Activated B cell treated with CpG ODN at 0.5 μM for 24 hours (primary cell): ENCODE measurements around the gene GPR62. TPM values are rescaled to one million over a fixed set of nuclear protein-coding genes. Genes with fewer than 3 reads are reported as not detected.
A peak's percentile ranks its signal among the peaks of the same experiment; 100 is the strongest.

ENCODE experiments used
- ATAC-seq: fragments of 200-7000 bp; cut with Tn5 transposase; one replicate; pipeline ENCODE4 v1.10.0; 2021; ENCODE audit warnings: low read depth, mild to moderate bottlenecking, moderate library complexity
- CTCF ChIA-PET: fragments of 350-600 bp; sonication (Branson Sonifier 250); formaldehyde crosslinking; loops from one replicate; lab custom pipeline; 2021; ENCODE audit warnings: antibody characterized with exemption; lab: Charles Lee
- POLR2A ChIA-PET: fragments of 350-600 bp; sonication (Branson Sonifier 250); formaldehyde crosslinking; loops from one replicate; lab custom pipeline; 2021; ENCODE audit warnings: antibody characterized with exemption; lab: Charles Lee
- DNase-seq: peaks from one replicate; pipeline ENCODE4 v3.0.0; 2022
- H3K27ac Mint-ChIP-seq: one replicate; pipeline ENCODE4 v1.8.0; 2020; ENCODE audit warnings: mixed read lengths
- H3K27me3 Mint-ChIP-seq: one replicate; pipeline ENCODE4 v1.8.0; 2021; ENCODE audit warnings: mixed read lengths
- H3K36me3 Mint-ChIP-seq: one replicate; pipeline ENCODE4 v1.8.0; 2021; ENCODE audit warnings: low read depth, mixed read lengths
- H3K4me1 Mint-ChIP-seq: one replicate; pipeline ENCODE4 v1.8.0; 2021; ENCODE audit warnings: mixed read lengths
- H3K4me3 Mint-ChIP-seq: one replicate; pipeline ENCODE4 v1.8.0; 2020; ENCODE audit warnings: mild to moderate bottlenecking, mixed read lengths
- H3K9me3 Mint-ChIP-seq: one replicate; pipeline ENCODE4 v1.8.0; 2020; ENCODE audit warnings: mixed read lengths
- intact Hi-C: fragments of 100-400 bp; cut with micrococcal nuclease; formaldehyde crosslinking; loops from one replicate; pipeline ENCODE4 v1.15.1; 2024
- total RNA-seq: library from RNA; stranded (reverse); gene quantifications from 2 replicates; pipeline ENCODE4 v1.2.3, GENCODE V29; 2022
- TF ChIP-seq, protein P1 (sequence below): fragments of 200-600 bp; IDR thresholded peaks from one replicate; pipeline ENCODE4 v1.8.0; 2022; ENCODE audit warnings: antibody characterized with exemption, mild to moderate bottlenecking

The GPR62 gene
- total RNA-seq, 1 donor from 2014 or later, result not detected

DNA sequence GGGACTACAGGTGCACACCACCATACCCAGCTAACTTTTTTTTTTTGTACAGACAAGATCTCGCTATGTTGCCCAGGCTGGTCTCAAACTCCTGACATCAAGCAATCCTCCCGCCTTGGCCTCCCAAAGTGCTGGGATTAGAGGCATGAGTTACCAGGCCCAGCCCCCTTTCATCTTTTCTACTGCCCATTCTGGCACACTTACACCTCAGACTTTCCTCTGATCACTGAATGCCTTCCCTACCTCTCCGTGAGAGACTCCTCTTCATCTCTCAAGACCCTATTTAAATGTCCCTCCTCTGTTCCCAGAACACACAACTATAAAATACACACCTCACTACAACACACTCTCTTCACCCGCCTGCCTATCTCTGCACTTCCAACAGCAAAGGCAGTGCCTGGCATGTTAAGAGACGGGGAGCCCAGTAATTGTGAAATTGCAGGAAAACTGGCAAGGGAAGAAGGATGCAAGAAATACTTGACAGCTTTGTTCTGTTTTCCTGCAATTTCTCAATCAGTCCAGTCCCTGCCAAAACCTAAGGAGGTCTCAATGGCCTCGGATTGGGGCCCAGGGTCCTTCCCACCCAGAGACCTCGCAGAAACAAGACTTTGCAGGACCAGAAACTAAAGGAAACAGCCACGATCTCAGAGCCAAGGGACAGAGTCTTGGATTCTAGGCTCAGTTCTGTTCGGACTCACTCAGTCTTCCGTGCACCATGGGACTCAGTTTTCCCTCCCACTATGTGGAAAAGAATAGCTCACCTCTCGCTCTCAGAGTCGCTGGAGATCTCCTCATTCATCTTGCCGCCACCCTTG is 14.3 kb upstream of the GPR62 start:
- intact Hi-C loops, result loop anchor here (5.0 kb wide), 1 partner anchor 766 kb away; the partner anchor contains the start of genes GLT8D1 and SPCS1
- H3K4me1 Mint-ChIP-seq, result peaks cover 38% of the 10 kb centered on the region
- DNase-seq (peak; percentile 7), ATAC-seq (no peak)
- H3K9me3 Mint-ChIP-seq, result no peaks in the 10 kb centered on the region
- TF ChIP-seq, protein P1, sequence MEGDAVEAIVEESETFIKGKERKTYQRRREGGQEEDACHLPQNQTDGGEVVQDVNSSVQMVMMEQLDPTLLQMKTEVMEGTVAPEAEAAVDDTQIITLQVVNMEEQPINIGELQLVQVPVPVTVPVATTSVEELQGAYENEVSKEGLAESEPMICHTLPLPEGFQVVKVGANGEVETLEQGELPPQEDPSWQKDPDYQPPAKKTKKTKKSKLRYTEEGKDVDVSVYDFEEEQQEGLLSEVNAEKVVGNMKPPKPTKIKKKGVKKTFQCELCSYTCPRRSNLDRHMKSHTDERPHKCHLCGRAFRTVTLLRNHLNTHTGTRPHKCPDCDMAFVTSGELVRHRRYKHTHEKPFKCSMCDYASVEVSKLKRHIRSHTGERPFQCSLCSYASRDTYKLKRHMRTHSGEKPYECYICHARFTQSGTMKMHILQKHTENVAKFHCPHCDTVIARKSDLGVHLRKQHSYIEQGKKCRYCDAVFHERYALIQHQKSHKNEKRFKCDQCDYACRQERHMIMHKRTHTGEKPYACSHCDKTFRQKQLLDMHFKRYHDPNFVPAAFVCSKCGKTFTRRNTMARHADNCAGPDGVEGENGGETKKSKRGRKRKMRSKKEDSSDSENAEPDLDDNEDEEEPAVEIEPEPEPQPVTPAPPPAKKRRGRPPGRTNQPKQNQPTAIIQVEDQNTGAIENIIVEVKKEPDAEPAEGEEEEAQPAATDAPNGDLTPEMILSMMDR, result no peak
- H3K27ac Mint-ChIP-seq, result peak overlapping the region; percentile 38
- peak overlapping the region; percentile 90 for H3K4me3 Mint-ChIP-seq
- H3K27me3 Mint-ChIP-seq, result no peaks in the 10 kb centered on the region
- H3K36me3 Mint-ChIP-seq, result peaks cover 38% of the 10 kb centered on the region
- ChIA-PET POLR2A (interaction anchor here (0.6 to 2.6 kb wide), 9 partner anchors 8 to 556 kb away, joined by 3 to 35 read pairs (median 4); partner anchors contain the start of genes ABHD14A, ABHD14B, MANF and PCBP4), CTCF (interaction anchor here (0.7 to 2.2 kb wide), 6 partner anchors 32 to 179 kb away, joined by 3 to 27 read pairs (median 4); partner anchors contain the start of genes ABHD14B, ACY1 and DUSP7)

DNA sequence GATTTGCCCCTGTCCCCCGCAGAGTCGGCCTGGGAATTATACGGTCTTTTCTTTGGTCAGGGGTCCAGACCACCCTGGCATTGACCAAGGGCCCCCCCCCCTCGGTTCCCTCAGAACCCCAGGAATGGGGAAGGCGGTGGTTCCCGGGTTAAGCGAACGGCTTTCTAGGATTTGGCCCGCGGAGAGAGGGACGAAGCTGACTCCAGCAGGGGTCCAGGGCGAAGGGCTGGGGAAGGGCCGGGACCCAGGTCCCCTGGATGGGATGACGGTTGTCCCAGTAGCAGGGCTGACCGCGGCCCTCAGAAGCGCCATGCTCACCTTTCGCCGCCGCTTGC is 13.8 kb upstream of the GPR62 start:
- Mint-ChIP-seq H3K27me3 (no peaks in the 10 kb centered on the region), H3K4me1 (peaks cover 38% of the 10 kb centered on the region), H3K9me3 (no peaks in the 10 kb centered on the region), H3K4me3 (peak overlapping the region; percentile 90), H3K36me3 (peaks cover 33% of the 10 kb centered on the region), H3K27ac (peak overlapping the region; percentile 35)
- ChIA-PET CTCF (interaction anchor here (0.7 to 2.2 kb wide), 6 partner anchors 31 to 179 kb away, joined by 3 to 27 read pairs (median 4); partner anchors contain the start of genes ABHD14B, ACY1 and DUSP7), POLR2A (interaction anchor here (0.6 to 2.6 kb wide), 8 partner anchors 8 to 556 kb away, joined by 3 to 35 read pairs (median 4); partner anchors contain the start of genes ABHD14A, ABHD14B, MANF and PCBP4)
- DNase-seq (no peak), ATAC-seq (no peak)
- TF ChIP-seq, protein P1, result no peak
- intact Hi-C loops, result loop anchor here (5.0 kb wide), 1 partner anchor 766 kb away; the partner anchor contains the start of genes GLT8D1 and SPCS1

DNA sequence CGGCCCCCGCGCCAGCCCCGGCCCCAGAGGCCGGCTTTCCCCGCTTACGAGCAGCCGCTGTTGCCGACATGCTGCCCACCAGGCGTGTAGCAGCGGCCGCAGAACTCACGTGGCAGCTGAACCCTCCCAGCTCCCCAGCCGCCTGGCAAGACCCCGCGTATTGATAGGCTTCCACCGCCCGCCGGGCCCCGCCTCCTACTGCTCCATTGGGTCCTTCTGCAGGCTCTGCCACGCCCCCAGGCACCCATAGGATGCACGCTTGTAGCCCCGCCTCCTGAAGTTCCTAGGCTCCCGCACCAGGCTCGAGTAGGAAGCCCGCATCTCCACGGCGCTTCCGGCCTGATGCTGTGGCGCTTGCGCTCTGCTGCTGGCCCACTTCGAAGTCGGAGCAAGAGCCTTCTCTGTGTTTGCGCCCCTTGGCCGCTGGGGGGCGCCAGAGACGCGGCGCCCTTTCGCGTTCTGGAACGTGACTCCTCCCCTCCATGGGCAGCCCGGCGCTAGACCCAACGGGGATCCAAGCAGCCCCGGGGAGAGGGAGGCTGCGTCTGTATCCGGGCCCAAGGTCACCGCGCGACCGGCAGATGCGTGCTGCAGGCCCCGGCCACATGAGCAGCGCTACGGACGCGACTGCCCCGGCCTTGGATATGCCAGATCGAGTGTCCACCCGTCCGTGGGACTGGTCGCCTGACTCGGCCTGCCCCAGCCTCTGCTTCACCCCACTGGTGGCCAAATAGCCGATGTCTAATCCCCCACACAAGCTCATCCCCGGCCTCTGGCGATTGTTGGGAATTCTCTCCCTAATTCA is 13.2 kb upstream of the GPR62 start, which contains the start of the genes PARP3 and RRP9:
Gene PARP3 (plus strand): TSS at position 566 of the 805 bp plus-strand sequence. CDS start 993 bp downstream, outside the sequence.
Gene RRP9 (minus strand): TSS at position 107 of the 805 bp plus-strand sequence. CDS start 37 bp downstream, at position 70.
- Mint-ChIP-seq H3K27ac (peak within 1 kb of the TSS; percentile 77), H3K4me3 (peak within 1 kb of the TSS; percentile 90), H3K9me3 (no peaks in the 10 kb centered on the region), H3K36me3 (peaks cover 28% of the 10 kb centered on the region), H3K4me1 (peaks cover 38% of the 10 kb centered on the region), H3K27me3 (no peaks in the 10 kb centered on the region)
- DNase-seq (peak; percentile 96), ATAC-seq (peak; percentile 94)
- TF ChIP-seq, protein P1, result peak; percentile 34
- intact Hi-C loops, result loop anchor here (1.0 to 5.0 kb wide), 12 partner anchors 14 to 765 kb away; partner anchors contain the start of genes ABHD14B, ACY1, GLT8D1 and MANF
- ChIA-PET CTCF (interaction anchor here (0.6 to 2.2 kb wide), 11 partner anchors 11 to 178 kb away, joined by 3 to 27 read pairs (median 3); partner anchors contain the start of genes ABHD14B, ACY1, DUSP7 and PCBP4), POLR2A (interaction anchor here (0.6 to 2.6 kb wide), 13 partner anchors 9 to 557 kb away, joined by 3 to 35 read pairs (median 4); partner anchors contain the start of genes ABHD14A, ABHD14B, ACY1 and DUSP7)

DNA sequence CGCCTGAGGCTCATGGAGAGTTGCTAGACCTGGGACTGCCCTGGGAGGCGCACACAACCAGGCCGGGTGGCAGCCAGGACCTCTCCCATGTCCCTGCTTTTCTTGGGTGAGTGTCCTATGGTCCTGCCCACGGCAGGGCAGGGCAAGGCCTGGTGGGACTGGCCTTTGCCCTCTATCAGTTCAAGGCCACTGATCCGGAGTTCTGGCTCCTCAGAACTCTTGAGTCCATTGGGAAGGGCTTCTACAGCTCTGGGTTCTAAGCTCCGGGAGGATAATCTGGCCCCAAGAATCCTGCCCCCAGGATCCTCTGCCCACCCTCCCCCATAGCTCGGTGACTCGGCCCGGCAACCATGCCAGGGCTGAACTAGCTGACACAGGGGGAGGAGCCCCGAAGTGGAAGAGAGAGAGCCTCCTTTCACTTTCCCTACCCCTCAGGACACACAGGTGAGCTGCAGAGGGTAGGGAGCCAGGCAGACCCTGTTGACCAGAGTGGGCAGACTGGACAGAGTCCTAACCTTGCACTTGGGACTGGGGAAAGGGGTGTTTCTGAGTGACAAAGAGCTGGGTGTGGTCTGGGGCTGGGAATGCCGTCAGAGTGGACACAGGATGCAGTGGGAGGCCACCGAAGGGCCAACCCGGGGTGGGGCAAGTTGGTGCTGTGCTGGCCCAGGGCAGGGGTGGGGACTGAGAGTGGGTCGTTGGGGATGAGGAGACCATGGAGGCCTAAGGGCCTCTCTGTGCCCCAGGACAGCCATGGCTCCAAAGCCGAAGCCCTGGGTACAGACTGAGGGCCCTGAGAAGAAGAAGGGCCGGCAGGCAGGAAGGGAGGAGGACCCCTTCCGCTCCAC is 12.4 kb upstream of the GPR62 start:
- ChIA-PET CTCF (interaction anchor here (0.6 to 2.2 kb wide), 8 partner anchors 10 to 114 kb away, joined by 3 to 27 read pairs (median 4); partner anchors contain the start of genes ABHD14B, DUSP7, PCBP4 and RPL29), POLR2A (interaction anchor here (0.5 to 2.6 kb wide), 11 partner anchors 10 to 443 kb away, joined by 3 to 35 read pairs (median 4); partner anchors contain the start of genes ABHD14A, ABHD14B, ACY1 and DCAF1)
- TF ChIP-seq, protein P1, result no peak
- intact Hi-C loops, result loop anchor here (1.0 to 5.0 kb wide), 12 partner anchors 13 to 764 kb away; partner anchors contain the start of genes ABHD14B, ACY1, GLT8D1 and MANF
- H3K27me3 Mint-ChIP-seq, result no peaks in the 10 kb centered on the region
- ATAC-seq, result peak; percentile 9
- H3K27ac Mint-ChIP-seq, result peak overlapping the region; percentile 77
- peaks cover 38% of the 10 kb centered on the region for H3K4me1 Mint-ChIP-seq
- peak; percentile 34 for DNase-seq
- H3K36me3 Mint-ChIP-seq, result peaks cover 23% of the 10 kb centered on the region
- H3K4me3 Mint-ChIP-seq, result peak overlapping the region; percentile 90
- H3K9me3 Mint-ChIP-seq, result no peaks in the 10 kb centered on the region
